Activated T-cell treated with anti-CD3 and anti-CD28 coated beads, Interleukin-2, amount 50 U/mL, for 24 hours (primary cell): ENCODE measurements around the gene ZNF512.

Experiments
- DNase-seq: peaks from one replicate; pipeline ENCODE4 v3.0.0-alpha.2; 2020
- H3K27ac Mint-ChIP-seq: 2 replicates; pipeline ENCODE4 v1.8.0; 2020; ENCODE audit warnings: mild to moderate bottlenecking, mixed read lengths
- H3K27me3 Mint-ChIP-seq: 2 replicates; pipeline ENCODE4 v1.8.0; 2020; ENCODE audit warnings: mixed read lengths
- H3K36me3 Mint-ChIP-seq: 2 replicates; pipeline ENCODE4 v1.8.0; 2020; ENCODE audit warnings: low read depth, mixed read lengths
- H3K4me1 Mint-ChIP-seq: 2 replicates; pipeline ENCODE4 v1.8.0; 2020; ENCODE audit warnings: low read depth, mixed read lengths
- H3K4me3 Mint-ChIP-seq: 2 replicates; pipeline ENCODE4 v1.8.0; 2020; ENCODE audit warnings: mild to moderate bottlenecking, moderate library complexity, mixed read lengths
- H3K9me3 Mint-ChIP-seq: 2 replicates; pipeline ENCODE4 v1.8.0; 2020; ENCODE audit warnings: mixed read lengths

Gene ZNF512

DNA sequence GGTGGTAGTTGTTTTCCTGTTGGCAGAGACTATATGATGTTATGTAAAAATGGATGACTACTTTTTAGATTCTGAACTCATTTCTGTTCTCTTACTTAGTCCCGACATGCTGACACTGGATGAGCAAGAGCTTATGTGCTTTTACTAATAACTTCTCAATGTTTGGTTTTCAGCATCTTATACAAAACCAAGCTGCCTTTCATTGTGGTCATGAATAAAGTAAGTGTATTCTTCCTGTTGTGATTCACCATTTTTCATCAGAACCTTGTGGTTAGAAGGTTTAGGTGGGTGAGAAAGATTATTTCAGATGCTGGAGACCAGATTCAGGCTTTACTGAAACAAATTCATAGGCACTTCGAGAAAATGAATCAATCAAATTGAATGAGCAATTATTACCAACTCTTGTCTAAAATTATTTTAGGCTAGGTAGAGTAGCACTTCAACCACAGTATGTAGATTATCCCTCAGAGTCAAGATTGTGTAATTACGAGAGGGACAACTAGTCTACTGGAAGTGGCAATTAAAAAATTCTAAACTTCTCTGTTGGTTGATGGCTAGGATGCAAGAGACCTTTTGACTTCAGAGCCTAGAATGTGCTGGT lies 55.3 kb downstream of the ZNF512 start:
- Mint-ChIP-seq H3K4me3 (peak overlapping the region; percentile 69), H3K4me1 (peaks cover 50% of the 10 kb centered on the region), H3K27ac (peak overlapping the region; percentile 99), H3K9me3 (no peaks in the 10 kb centered on the region), H3K27me3 (no peaks in the 10 kb centered on the region), H3K36me3 (peaks cover 68% of the 10 kb centered on the region)
- DNase-seq, result no peak

DNA sequence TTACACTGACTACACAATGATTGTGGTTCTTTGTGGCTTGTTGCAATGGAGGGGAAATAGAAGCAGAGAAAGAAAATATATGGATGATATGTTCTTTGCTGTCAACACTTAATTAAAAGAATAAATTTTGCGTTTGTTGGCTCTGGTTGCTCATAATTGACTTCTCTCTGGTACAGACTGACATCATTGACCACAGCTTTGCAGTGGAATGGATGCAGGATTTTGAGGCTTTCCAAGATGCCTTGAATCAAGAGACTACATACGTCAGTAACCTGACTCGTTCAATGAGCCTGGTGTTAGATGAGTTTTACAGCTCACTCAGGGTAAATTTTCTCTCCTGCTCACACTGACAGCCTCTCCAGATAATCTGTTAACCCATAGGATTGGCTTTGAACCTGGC lies 55.9 kb downstream of the ZNF512 start:
- Mint-ChIP-seq H3K4me1 (peaks cover 49% of the 10 kb centered on the region), H3K4me3 (peak overlapping the region; percentile 69), H3K9me3 (no peaks in the 10 kb centered on the region), H3K27ac (peak overlapping the region; percentile 99), H3K36me3 (peaks cover 73% of the 10 kb centered on the region), H3K27me3 (no peaks in the 10 kb centered on the region)
- DNase-seq, result no peak

DNA sequence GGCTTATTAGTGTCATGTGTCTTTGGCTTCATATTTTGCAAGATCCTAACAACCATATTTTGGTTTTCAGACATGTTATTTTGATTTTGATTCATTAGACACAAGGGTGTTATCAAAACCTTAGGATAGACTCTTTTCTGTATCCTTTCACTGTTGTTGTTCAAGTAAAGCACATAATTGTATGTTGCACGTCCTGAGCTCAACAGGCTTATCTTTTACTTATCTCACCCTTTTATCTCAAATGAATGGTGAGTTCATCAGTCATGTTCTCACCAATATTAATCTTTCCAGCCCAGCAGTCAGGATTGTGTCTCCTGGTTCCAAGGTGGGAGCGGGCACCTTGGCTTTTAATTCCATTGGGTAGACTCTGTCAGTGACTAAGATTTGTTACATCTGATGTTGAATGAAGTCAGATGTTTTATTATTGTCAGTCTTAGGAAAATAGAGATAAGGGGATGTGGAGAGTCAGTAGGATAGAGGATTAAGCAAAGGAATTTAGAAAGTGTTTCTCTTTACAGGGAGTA lies 57.9 kb downstream of the ZNF512 start:
- H3K9me3 Mint-ChIP-seq, result no peaks in the 10 kb centered on the region
- H3K27me3 Mint-ChIP-seq, result no peaks in the 10 kb centered on the region
- no peak for DNase-seq
- H3K36me3 Mint-ChIP-seq, result peaks cover 78% of the 10 kb centered on the region
- H3K27ac Mint-ChIP-seq, result no peak overlapping the region
- peaks cover 37% of the 10 kb centered on the region for H3K4me1 Mint-ChIP-seq
- no peak overlapping the region for H3K4me3 Mint-ChIP-seq

DNA sequence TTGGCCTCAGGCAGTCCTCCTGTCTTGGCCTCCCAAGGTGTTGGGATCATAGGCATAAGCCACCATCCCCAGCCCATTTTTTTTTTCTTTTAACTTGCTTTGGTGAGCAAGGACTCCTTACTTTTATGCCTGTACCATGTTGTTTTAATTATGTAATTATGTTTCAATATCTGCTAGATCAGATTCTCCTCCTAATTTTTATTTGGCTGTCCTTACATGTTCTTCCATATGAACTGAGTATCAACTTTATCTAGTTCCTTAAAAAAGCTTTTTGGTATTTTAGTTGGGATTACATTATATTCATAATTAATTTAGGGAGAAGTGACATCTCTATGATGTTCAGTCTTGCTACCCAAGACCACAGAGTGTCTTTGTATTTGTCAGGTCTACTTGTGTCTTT lies 62.4 kb downstream of the ZNF512 start:
- Mint-ChIP-seq H3K36me3 (peaks cover 93% of the 10 kb centered on the region), H3K4me3 (no peak overlapping the region), H3K4me1 (peaks cover 2% of the 10 kb centered on the region), H3K27me3 (no peaks in the 10 kb centered on the region), H3K9me3 (no peaks in the 10 kb centered on the region), H3K27ac (no peak overlapping the region)
- no peak for DNase-seq

DNA sequence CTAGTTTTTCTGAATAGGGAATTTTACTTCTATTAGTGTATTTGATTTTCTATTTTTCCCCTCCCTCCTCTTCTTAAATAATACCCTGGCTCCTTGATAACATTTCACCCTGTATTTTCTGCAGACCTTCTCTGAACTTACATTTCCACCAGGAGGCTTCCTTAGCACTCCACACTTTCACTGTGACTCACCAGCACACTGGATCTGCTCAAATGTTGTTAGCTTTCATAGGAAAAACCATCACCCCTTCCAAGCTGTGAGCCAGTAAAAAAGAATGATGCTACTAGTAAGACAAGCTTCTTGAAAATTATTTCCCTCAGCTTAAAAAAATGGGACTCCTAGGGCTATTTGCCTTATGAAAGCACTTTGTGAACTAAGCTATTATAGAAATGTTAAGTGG lies 64.4 kb downstream of the ZNF512 start:
- no peaks in the 10 kb centered on the region for H3K9me3 Mint-ChIP-seq
- peaks cover 93% of the 10 kb centered on the region for H3K36me3 Mint-ChIP-seq
- H3K4me3 Mint-ChIP-seq, result no peak overlapping the region
- H3K4me1 Mint-ChIP-seq, result no peaks in the 10 kb centered on the region
- no peaks in the 10 kb centered on the region for H3K27me3 Mint-ChIP-seq
- no peak for DNase-seq
- H3K27ac Mint-ChIP-seq, result peak overlapping the region; percentile 73

DNA sequence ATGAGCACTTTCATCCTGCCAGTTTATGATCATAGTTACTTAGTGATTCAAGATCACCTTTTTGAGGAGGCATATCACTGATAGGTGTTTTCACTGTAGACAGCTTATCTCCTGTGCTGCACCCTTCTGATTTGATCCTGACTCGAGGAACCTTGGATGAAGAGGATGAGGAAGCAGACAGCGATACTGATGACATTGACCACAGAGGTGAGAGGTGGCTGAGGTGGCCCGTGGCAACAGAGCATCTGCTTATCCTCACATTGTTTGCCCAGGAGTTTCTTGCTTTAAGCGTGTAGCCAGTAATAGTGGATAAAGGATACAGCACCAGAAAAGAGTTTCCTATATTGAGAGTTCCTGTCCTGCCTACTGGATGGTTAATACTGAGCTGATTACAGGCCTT lies 64.9 kb downstream of the ZNF512 start:
- no peak overlapping the region for H3K4me3 Mint-ChIP-seq
- H3K27ac Mint-ChIP-seq, result peak overlapping the region; percentile 73
- DNase-seq, result no peak
- no peaks in the 10 kb centered on the region for H3K27me3 Mint-ChIP-seq
- H3K36me3 Mint-ChIP-seq, result peaks cover 93% of the 10 kb centered on the region
- H3K9me3 Mint-ChIP-seq, result no peaks in the 10 kb centered on the region
- peaks cover 4% of the 10 kb centered on the region for H3K4me1 Mint-ChIP-seq

DNA sequence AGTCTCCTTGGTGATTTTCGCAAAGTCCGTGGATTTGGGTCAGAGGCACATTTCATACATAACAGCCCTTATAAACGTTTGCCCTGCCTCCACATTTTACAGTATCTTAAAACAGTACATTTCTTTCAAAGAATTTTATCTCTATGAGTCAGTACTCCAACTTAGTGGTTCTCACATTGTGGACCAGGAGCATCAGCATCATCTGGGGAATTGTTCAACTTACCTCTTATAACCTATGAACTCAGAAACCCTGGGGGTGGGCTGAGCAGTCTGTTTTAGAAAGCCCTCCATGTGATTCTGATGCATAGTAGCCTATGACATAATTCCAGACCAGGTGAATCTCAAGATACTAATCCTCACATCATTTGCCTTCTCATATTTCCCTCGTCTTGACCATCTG lies 68.2 kb downstream of the ZNF512 start:
- no peak overlapping the region for H3K27ac Mint-ChIP-seq
- no peak overlapping the region for H3K4me3 Mint-ChIP-seq
- no peaks in the 10 kb centered on the region for H3K27me3 Mint-ChIP-seq
- H3K36me3 Mint-ChIP-seq, result peaks cover 97% of the 10 kb centered on the region
- no peaks in the 10 kb centered on the region for H3K9me3 Mint-ChIP-seq
- H3K4me1 Mint-ChIP-seq, result peaks cover 30% of the 10 kb centered on the region
- DNase-seq, result no peak

DNA sequence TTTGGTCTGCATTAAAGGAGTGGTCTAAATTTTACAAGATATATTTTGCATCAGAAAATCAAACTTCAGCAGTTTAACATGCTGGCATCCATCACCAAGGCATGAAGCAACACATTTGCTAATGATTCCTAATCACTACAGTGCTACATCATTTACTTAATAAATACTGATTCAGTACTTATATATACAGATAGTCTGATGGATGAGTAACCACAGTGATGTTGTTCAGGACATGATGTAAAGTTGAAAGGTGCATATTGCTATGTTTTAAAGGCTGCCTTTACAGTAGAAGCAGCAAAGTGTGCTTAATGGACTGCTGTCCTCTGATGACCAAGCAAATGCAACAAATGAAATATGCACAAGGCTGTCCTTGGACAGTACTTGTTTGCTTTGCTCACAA lies 69.5 kb downstream of the ZNF512 start:
- Mint-ChIP-seq H3K4me1 (peaks cover 30% of the 10 kb centered on the region), H3K9me3 (no peaks in the 10 kb centered on the region), H3K27ac (peak overlapping the region; percentile 58), H3K36me3 (peaks cover 95% of the 10 kb centered on the region), H3K4me3 (no peak overlapping the region), H3K27me3 (no peaks in the 10 kb centered on the region)
- no peak for DNase-seq

DNA sequence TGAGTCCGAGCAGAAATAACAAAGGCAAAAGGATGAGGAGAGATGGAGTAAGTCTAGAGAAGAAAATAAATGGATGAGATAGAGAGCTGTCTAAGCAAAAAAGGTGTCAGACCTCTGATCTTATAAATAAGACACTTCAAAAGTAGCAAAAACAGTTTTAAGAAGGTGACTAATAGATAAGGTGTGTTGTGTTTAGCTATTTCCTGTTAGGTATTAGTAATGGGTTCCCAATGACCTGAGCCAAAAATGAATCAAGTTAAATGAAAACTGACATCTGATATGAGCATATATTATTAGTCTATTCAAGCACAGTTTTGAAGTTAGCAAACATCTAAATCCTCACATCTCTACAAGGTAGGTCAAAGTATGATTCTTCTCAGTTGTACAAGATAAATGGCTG lies 69.9 kb downstream of the ZNF512 start:
- Mint-ChIP-seq H3K27me3 (no peaks in the 10 kb centered on the region), H3K9me3 (no peaks in the 10 kb centered on the region), H3K4me3 (no peak overlapping the region), H3K27ac (peak overlapping the region; percentile 58), H3K36me3 (peaks cover 95% of the 10 kb centered on the region), H3K4me1 (peaks cover 30% of the 10 kb centered on the region)
- no peak for DNase-seq

DNA sequence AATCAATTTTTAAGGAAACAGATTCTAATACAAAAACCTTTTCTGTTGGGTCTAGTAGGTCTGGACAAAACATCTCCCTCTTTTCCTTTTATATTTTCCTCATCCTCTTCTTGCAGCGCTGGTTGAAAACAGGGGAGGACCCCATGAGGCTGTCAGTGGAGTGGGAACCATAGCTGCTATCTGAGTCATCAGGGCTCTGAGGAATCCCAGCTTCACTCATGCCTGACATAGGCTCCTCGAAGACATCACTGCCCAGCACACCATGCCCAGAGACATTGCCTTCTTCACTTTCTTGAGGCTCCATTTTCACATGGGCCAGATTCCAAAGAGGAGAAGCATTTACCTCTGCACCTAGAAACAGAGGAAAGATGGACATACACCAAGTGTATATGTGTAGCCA lies 70.6 kb downstream of the ZNF512 start:
- Mint-ChIP-seq H3K4me1 (peaks cover 32% of the 10 kb centered on the region), H3K4me3 (no peak overlapping the region), H3K9me3 (no peaks in the 10 kb centered on the region), H3K27ac (peak overlapping the region; percentile 58), H3K27me3 (no peaks in the 10 kb centered on the region), H3K36me3 (peaks cover 95% of the 10 kb centered on the region)
- no peak for DNase-seq

DNA sequence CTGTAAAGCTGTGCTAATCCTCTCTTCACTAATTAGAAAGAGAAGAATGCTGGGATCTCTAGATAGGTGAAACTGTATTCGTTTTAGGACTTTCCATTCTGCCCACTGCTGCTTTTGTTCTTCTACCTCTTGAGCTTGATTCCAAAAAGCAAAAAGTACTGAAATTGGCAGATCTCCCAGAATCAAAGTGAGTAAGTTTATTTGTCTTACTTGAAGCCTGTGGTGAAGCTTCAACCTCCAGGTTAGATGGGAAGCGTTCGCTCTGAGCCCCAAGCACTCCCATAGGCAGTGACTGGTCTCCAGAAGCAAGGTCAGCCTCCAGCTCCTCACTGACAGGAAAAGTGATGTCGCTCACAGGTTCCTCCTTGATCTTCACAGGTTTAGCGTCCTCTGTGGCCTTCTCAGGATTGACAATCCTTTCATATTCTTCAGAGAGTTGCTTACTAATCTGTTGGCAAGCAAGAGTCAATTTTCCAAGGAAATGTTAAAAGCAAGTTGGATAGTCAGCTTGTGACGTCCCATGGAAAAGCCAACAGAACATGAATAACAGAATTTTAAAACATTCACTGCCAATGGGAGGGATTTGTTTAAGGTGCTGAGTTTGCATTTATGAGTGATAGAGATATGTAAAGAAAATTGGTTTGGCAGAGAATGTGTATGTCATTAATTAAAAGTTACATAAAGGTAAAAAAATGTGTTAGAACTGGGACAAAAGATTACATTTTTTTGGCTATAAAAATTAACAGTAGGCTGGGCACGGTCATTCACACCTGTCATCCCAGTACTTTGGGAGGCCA lies 72.5 kb downstream of the ZNF512 start:
- Mint-ChIP-seq H3K27ac (peak overlapping the region; percentile 26), H3K9me3 (no peaks in the 10 kb centered on the region), H3K36me3 (peaks cover 95% of the 10 kb centered on the region), H3K4me3 (no peak overlapping the region), H3K27me3 (no peaks in the 10 kb centered on the region), H3K4me1 (peaks cover 42% of the 10 kb centered on the region)
- no peak for DNase-seq

DNA sequence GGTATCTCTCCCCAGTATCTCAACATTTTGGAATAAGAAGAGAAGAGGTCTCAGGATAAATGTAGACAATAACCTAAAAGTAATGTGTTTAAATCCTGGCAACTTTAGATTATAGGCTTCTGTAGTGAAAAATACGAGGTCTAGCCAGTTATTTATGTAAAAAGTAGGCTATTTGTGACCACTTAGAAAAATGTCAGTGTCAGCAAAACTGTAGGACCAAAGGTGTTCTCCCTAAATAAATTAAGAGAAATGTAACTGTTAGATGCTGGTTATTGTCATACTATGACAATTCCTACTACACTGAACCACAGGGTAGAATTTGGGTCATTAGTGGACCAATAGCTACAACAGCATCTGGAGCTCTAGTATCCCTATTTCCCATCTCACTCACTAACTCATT lies 78.5 kb downstream of the ZNF512 start:
- Mint-ChIP-seq H3K27ac (no peak overlapping the region), H3K9me3 (no peaks in the 10 kb centered on the region), H3K27me3 (no peaks in the 10 kb centered on the region), H3K4me1 (peaks cover 52% of the 10 kb centered on the region), H3K36me3 (peaks cover 87% of the 10 kb centered on the region), H3K4me3 (peak overlapping the region; percentile 100)
- DNase-seq, result no peak

DNA sequence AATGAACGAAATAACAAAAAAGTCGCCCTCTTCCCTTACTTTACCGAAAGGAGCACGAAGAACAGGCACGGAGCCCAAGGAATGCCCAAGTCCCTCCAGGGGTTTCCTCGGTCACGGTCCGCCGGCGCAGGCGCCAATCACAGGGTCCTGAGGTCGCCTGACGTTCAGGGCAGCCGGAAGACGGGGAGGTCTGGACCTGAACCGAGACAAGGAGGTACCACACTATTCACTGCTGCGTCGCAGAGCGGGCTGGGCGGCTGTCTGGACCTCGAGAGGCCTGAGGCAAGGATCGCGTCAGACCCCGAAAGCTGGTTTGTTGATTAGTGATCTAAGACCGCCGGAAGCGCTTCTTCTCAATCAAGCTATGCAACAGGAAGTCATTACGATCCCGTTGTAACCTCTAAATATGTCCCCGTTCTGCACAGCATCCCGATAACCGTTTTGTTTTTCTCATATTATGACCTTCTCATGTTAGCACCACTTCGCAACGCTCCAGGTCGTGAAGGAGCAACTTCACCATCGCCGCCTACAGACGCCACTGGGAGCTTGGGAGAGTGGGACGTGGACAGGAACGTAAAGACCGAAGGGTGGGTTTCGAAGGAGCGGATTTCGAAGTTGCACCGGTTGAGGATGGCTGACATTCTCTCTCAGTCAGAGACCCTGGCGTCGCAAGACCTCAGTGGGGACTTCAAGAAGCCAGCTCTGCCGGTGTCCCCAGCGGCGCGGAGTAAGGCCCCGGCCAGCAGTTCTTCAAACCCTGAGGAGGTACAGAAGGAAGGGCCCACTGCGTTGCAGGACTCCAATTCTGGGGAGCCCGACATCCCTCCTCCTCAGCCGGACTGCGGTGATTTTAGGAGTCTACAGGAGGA lies 80.7 kb downstream of the ZNF512 start, which contains the start of the genes SLC4A1AP and SUPT7L:
Gene SLC4A1AP, plus strand, starts transcription at position 605 of the 869 bp plus-strand sequence. Its CDS starts 26 bp downstream, at position 631.
Gene SUPT7L, minus strand, starts transcription at position 330 of the 869 bp plus-strand sequence. CDS start 1,422 bp downstream, outside the sequence.
- H3K4me3 Mint-ChIP-seq, result peak within 1 kb of the TSS; percentile 100
- peaks cover 58% of the 10 kb centered on the region for H3K4me1 Mint-ChIP-seq
- peak; percentile 86 for DNase-seq
- H3K9me3 Mint-ChIP-seq, result no peaks in the 10 kb centered on the region
- peak within 1 kb of the TSS; percentile 100 for H3K27ac Mint-ChIP-seq
- peaks cover 83% of the 10 kb centered on the region for H3K36me3 Mint-ChIP-seq
- no peaks in the 10 kb centered on the region for H3K27me3 Mint-ChIP-seq

DNA sequence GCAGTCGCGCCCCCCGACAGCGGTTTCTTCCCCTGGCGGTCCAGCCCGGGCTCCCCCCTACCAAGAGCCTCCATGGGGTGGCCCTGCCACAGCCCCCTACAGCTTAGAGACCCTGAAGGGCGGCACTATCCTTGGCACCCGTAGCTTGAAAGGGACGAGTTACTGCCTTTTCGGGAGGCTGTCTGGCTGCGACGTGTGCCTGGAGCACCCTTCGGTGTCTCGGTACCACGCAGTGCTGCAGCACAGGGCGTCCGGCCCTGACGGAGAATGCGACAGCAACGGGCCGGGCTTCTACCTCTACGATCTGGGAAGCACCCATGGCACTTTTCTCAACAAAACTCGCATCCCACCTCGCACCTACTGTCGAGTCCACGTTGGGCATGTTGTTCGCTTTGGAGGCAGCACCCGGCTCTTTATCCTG lies 81.3 kb downstream of the ZNF512 start:
- Mint-ChIP-seq H3K27ac (peak overlapping the region; percentile 100), H3K4me3 (peak overlapping the region; percentile 100), H3K9me3 (no peaks in the 10 kb centered on the region), H3K4me1 (peaks cover 56% of the 10 kb centered on the region), H3K27me3 (no peaks in the 10 kb centered on the region), H3K36me3 (peaks cover 83% of the 10 kb centered on the region)
- no peak for DNase-seq
